HG02885 (cell line): Measurements from ENCODE around the gene DFFA.

Experiments
- ATAC-seq: cut with Tn5 transposase; IDR thresholded peaks from one replicate; pipeline ENCODE4 v1.9.1; 2021; ENCODE audit warnings: mild to moderate bottlenecking; ENCODE audit not compliant: unreplicated experiment, poor library complexity

DFFA gene

GRCh38 chr1:10472220-10473144, at the start of gene DFFA:
Gene DFFA, minus strand, starts transcription at chr1:10472529. Its CDS starts 71 bp downstream, at chr1:10472458.
- peak; percentile 81 for ATAC-seq

GRCh38 chr1:10521537-10522157, 49.3 kb upstream of the DFFA start:
- no peak for ATAC-seq

GRCh38 chr1:10520952-10521351, 48.6 kb upstream of the DFFA start:
- ATAC-seq, result no peak

- no peak for ATAC-seq
These were observed 48.2 kb upstream of the DFFA start for GRCh38 chr1:10520497-10520896.

- no peak for ATAC-seq
These were observed 46.7 kb upstream of the DFFA start for GRCh38 chr1:10519016-10519417.

GRCh38 chr1:10517677-10517982, 45.3 kb upstream of the DFFA start:
- no peak for ATAC-seq

- ATAC-seq, result no peak
These were observed 44.8 kb upstream of the DFFA start for GRCh38 chr1:10516925-10517676.

GRCh38 chr1:10515976-10516750, 43.8 kb upstream of the DFFA start:
- ATAC-seq, result no peak

GRCh38 chr1:10515301-10515975, 43.1 kb upstream of the DFFA start:
- ATAC-seq, result no peak

- no peak for ATAC-seq
These were observed 42.3 kb upstream of the DFFA start for GRCh38 chr1:10514490-10515235.

GRCh38 chr1:10513199-10513598, 40.9 kb upstream of the DFFA start:
- ATAC-seq, result no peak

GRCh38 chr1:10511494-10511885, 39.2 kb upstream of the DFFA start:
- no peak for ATAC-seq

- peak; percentile 89 for ATAC-seq
These were observed 38.5 kb upstream of the DFFA start for GRCh38 chr1:10510520-10511493.

- no peak for ATAC-seq
These were observed 37.6 kb upstream of the DFFA start for GRCh38 chr1:10509809-10510509.

GRCh38 chr1:10508511-10508951, 36.2 kb upstream of the DFFA start:
- ATAC-seq, result no peak

GRCh38 chr1:10507111-10507879, 35.0 kb upstream of the DFFA start:
- ATAC-seq, result no peak

GRCh38 chr1:10506677-10507047, 34.3 kb upstream of the DFFA start:
- no peak for ATAC-seq
